ENCODE measurements around the gene SESN2. TPM values are rescaled to one million over a fixed set of nuclear protein-coding genes. Genes with fewer than 3 reads are reported as not detected.
A peak's percentile ranks its signal among the peaks of the same experiment; 100 is the strongest.

The SESN2 gene
- total RNA-seq, 1 experiment from 2014 or later: 54.0 TPM

DNA sequence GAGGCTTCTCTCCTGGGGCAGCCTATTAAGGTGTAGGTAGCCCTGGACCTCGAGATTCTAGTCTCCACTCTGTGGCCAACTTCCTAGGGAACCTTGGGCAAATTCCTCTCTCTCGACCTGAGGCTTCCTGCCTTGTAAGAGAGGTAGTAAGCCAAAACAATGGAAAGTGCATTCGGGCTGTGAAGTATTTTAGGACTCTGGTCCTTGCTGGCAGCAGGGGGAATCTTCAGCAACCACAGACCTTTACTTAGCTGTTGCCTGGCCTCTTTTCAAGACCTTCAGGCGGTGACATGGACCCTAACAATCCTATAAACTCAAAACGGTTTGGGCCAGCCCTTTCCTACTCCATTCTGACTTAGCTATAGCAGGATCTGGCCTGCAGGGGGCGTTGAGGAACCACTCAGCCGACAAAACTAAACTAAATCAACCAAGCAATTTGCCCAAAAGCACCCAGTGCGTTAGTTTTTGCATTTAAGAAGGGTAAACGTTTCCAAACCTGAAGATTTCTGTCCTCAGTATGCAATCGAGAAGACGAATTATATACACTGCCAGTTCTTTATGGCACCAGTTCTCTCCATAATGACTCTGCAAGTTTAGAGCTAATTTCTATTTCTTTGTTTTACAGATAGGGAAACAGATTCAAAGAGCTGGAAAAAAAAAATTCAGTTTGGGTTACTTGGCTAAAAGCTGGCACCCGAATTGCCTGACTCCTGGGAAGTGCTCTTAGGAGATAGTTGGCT, 10.9 kb upstream of the SESN2 start:
- in situ Hi-C loops (cut with HindIII; ENCODE audit: low sequenced_read_pairs): no loop called here
- DNase-seq (ENCODE audit: low spot score): peak; percentile 88

DNA sequence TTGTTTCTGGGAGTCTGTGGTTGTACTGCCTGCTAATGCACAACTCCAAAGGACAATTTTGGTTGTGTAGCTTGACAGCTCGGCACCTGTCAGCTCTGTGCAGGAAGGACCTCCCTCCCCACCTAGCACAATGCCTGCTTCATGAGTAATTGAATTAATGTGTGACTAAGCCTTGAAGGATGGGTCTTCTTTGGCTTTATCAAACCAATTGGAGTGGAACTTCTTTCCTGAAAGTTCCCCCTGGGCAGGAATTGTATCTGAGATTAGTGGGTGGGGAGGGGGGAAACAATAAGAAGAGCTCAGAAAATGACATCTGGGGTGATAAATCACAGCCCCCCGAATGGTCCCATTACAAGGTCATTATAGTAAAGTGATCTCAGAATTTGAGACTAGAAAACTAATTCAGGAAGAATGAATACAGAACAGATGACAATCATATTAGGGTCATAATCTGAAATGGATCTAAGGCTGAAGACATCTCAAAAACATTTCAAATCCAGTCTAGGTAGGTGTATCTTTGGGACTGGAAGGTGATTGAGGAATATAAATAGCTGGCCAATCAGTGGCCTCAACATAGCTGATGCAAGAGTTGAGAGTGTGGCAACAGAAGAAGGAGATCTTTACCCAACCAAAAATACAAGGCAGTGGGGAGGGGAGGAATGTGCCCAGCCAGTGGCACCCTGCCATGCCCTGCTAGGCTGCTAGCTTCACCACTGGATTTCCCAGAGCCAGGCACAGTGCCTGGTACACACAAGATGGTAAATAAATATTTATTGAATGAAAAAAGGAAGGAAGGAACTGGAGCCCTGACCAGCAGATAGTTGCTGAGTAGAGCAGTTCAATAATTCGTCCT, 10.1 kb upstream of the SESN2 start:
- DNase-seq (ENCODE audit: low spot score): peak; percentile 58
- in situ Hi-C loops (cut with HindIII; ENCODE audit: low sequenced_read_pairs): no loop called here

DNA sequence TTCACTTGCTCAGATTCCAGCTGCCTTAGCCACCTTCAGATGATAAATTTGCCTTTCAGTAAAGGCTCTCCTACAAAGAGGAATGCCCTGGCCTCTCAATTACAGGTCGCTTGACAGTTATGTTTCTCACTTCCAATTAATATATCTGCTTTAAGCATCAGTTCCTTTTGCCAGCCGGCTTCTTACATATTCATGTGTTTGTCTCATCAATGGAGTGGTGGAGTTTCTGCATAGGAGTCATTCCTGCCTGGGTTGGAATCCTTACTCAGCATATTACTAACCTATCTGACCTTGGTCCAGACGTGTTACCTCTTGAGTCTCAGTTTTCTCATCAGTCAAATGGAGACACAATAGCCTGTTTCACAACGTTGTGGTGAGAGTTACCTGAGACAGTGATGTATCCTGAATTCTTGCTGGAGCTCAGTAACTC, 9.4 kb upstream of the SESN2 start:
- no peak for DNase-seq (ENCODE audit: low spot score)
- in situ Hi-C loops (cut with HindIII; ENCODE audit: low sequenced_read_pairs): no loop called here

DNA sequence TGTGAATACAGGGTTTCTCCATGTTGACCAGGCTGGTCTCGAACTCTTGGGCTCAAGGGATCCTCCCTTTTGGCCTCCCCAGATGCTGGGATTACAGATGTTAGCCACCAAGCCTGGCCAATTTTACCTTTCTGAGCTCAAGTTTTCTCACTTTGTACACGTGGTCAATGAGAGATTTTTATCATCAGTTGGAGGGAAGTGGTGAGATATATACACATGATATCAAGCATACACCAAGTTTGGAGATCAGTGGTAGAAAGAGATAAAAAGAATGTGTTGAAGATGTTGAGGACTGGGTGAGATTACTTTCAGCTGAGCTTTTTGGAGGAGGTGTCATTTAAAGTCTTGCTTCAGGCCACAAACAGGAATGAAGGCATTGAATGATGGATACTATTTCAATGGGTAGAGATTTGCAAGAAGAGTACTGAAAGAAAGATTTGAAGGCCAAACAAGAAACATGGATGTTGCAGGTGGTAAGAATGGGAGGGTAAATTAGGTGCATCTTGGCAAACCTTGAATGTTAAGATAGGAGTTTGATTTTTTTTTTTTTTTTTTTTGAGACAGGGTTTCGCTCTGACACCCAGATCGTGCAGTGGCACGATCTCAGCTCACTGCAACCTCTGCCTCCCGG, 3.0 kb upstream of the SESN2 start:
- no peak for DNase-seq (ENCODE audit: low spot score)
- in situ Hi-C loops (cut with HindIII; ENCODE audit: low sequenced_read_pairs): no loop called here

DNA sequence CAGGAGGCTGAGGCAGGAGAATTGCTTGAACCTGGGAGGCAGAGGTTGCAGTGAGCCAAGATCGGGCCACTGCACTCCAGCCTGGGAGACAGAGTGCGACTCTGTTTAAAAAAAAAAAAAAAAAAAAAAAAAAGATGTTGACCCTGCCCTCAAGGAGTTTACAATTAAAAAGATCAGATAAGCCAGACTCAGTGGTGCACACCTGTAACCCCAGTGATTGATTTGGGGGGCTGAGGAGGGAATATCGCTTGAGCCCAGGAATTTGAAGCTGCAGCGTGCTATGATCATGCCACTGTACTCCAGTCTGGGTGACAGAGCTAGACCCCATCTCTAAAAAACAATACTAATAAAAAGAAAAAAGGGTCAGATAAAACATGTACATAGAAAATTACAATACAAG, 1.6 kb upstream of the SESN2 start:
- no peak for DNase-seq (ENCODE audit: low spot score)
- in situ Hi-C loops (cut with HindIII; ENCODE audit: low sequenced_read_pairs): no loop called here

DNA sequence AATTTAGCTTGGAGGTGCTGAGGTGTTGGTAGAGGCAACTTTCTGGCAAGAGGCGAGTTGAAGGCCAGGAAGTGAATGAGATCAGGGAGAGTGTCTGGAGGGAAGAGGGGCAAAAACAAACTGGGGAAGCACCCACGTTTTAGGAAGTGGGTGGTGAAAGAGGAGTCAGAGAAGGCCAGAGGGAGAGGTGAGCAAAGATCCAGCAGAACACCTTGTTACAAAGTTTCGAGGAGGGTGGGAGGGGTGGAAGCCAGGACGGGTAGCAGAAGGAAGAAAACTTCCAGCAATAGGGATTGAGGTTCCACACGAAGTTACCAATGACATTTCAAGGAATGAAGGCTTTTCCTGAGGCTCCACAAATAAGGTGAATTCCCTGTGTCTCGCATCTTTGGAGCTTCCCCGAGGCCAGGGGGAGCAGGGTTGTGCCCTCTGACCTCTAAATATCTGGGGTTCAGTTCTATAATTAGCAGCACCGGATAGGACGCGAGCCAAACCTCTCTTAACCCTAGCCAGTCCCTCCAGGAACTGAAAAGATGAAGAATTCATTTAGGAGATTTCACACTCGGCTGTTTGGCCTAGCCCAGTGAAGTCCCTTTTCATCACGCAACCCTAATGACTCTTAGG, 578 bp upstream of the SESN2 start:
- in situ Hi-C loops (cut with HindIII; ENCODE audit: low sequenced_read_pairs): no loop called here

DNA sequence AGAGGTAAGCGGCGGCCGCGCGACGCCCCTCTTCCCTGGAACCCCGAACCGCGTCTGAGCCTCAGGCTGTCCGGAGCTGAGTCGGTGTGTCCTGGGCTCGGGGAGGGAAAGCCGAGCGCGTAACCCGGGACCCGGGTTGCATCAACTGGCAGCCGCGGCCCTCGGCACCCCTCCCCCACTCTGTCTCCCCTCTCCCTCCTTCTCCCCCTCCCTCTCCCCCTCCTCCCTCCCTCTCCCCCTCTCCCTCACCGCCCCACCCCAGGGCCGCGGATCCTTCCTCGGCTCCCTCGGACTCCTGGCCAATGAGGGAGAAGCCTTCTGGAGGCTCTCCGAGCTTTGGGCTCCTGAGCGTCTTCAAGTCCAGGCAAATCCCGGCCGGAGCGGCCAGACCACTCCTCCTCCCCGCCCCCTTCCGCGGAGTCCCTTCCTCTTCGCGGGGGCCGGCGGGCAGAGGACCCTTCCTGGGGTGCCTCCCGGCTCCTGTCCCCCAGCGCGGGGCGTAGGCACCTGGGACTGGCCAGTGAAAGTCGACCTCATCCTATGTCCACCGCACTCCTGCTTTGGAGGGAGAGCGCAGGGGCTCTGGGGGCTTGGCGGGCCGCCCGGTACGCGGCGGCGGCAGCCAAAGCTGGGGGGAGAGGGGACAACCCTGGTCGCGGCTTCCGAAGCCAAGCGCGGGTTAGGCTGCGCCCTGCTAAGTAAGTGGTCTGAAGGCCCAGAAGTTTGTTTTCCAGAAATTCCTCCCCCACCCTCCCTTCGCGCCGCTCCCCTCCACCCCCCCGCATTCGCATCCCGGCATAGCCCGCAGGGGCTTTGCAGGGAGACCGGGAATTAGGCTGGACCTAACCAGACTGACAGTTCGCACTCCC, 850 bp downstream of the SESN2 start:
- in situ Hi-C loops (cut with HindIII; ENCODE audit: low sequenced_read_pairs): no loop called here

More for the DNA sequence above, 578 bp upstream of the SESN2 start:
- DNase-seq (ENCODE audit: low spot score): no peak

DNA sequence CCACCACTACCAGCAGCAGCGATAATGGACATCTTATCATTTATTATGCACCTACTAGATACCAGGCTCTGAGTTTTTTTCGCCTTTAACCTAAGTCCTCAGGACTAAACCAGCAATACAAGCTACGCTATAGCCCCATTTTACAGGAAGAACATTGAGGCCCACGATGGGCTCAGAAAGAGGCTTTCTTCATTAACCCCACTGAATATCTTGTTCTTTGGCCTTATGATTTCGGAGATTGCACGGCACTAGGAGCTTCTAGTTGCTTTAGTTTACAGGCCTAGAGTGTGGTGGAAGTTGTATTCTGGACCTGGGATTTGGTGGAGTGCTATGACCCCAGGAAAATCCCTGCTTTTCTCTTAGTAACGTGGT, 1.5 kb downstream of the SESN2 start:
- no peak for DNase-seq (ENCODE audit: low spot score)
- in situ Hi-C loops (cut with HindIII; ENCODE audit: low sequenced_read_pairs): no loop called here

More for the DNA sequence above, 850 bp downstream of the SESN2 start:
- DNase-seq (ENCODE audit: low spot score): peak; percentile 66

DNA sequence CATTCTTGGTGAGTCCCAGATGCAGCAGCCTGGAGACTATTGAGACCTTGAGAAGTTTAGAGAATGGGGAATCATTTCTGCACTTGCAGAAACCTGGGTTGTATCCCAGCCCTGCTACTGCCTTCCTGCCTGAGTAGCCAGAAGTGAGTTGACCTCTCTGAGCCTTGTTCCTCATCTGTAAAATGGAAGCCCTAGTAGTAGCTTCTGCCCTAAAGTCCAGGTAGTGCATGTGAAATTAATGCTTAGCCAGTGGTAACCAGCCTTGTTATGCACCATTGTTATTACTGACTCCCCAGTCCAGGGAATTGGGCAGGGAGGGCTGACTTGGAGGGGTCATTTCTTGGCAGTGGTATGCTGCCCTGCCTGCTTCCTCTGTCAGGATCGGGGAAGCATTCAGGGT, 5.6 kb downstream of the SESN2 start:
- in situ Hi-C loops (cut with HindIII; ENCODE audit: low sequenced_read_pairs): no loop called here
- no peak for DNase-seq (ENCODE audit: low spot score)

DNA sequence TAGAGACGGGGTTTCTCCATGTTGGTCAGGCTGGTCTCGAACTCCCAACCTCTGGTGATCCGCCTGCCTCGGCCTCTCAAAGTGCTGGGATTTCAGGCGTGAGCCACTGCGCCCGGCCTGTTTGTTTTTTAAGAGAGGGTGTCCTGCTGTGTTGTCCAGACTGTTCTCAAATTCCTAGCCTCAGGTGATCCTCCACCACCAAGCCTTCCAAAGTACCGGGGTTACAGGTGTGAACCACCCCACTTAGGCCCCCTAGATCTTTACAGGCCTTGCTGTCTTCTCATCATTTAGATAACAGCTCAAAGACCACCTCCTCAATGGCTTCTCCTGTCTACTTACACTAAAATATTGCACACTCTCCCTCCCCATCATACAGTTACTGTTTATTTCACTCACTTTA, 6.3 kb downstream of the SESN2 start:
- no peak for DNase-seq (ENCODE audit: low spot score)
- in situ Hi-C loops (cut with HindIII; ENCODE audit: low sequenced_read_pairs): no loop called here

DNA sequence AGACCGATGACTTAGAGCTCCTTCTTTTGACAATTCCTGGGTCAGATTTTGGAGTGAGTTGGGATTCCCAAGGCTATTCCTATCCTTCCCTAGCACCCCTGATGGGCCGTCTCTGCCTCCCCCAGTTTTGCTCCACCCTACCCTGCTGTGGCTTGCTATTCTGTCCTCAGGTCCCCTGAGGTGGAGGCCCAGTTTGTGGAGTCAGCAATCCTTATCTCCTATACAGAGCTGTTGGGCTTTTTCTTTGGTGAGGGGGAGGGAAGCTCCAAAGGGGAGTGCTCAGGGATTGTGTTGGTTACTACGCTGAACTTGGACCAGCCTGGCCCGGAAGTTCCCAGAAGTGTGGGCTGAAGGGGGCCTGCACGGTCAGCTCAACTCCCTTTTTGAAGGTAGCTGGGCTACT, 7.6 kb downstream of the SESN2 start:
- DNase-seq (ENCODE audit: low spot score): no peak

DNA sequence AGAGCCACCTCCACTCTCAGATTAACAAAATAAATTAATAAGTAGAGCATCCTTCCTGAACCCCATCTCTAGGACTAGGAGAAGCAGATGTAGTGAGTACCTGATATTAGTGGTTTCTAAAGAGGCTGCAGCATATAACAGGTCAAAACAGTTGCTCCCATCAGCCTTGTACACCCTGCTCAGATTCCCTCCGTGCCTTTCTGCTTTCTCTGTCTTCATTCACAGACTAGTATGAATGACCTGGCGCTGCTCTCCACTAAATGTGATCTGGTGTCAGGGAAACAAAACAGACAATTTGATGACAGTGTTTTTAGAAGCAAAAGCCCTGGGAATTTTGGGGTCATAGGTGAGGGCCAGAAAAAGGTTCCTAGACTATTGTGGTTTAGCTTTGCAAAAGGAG, 8.3 kb downstream of the SESN2 start:
- in situ Hi-C loops (cut with HindIII; ENCODE audit: low sequenced_read_pairs): no loop called here
- DNase-seq (ENCODE audit: low spot score): no peak

More for the DNA sequence above, 7.6 kb downstream of the SESN2 start:
- in situ Hi-C loops (cut with HindIII; ENCODE audit: low sequenced_read_pairs): no loop called here

DNA sequence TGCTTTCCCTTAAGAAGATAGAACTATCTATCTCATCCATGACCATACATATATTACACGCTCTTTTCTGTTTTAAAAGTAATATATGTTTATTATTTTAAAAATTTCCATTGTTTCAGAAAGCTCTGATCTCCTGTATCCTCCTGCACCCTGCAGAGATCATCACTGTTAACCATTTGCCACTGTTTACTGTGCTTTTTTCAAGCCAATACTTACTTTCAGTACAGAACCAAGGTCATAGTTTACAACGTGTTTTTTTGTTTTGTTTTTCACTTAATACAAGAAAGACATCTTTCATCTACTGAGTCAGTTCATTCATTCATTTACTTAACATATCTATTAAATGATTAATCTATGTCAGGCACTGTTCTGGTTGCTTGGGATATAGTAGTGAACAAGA, 10.2 kb downstream of the SESN2 start:
- in situ Hi-C loops (cut with HindIII; ENCODE audit: low sequenced_read_pairs): no loop called here
- DNase-seq (ENCODE audit: low spot score): no peak

DNA sequence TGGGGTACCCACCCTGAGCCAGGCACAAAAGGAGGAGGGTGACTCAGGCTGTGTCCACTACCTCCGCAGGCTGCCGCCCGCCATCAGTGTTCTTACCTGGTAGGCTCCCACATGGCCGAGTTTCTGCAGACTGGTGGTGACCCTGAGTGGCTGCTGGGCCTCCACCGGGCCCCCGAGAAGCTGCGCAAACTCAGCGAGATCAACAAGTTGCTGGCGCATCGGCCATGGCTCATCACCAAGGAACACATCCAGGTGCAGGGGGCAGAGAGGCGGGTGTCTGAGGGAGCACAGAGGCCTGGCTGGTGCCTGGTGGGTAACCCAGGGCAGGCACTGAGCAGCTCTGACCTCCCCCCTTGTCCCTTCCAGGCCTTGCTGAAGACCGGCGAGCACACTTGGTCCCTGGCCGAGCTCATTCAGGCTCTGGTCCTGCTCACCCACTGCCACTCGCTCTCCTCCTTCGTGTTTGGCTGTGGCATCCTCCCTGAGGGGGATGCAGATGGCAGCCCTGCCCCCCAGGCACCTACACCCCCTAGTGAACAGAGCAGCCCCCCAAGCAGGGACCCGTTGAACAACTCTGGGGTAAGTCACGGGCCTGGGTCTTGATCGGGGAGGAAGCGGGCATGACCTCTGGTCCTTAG, 13.0 kb downstream of the SESN2 start:
- in situ Hi-C loops (cut with HindIII; ENCODE audit: low sequenced_read_pairs): no loop called here
- DNase-seq (ENCODE audit: low spot score): no peak

DNA sequence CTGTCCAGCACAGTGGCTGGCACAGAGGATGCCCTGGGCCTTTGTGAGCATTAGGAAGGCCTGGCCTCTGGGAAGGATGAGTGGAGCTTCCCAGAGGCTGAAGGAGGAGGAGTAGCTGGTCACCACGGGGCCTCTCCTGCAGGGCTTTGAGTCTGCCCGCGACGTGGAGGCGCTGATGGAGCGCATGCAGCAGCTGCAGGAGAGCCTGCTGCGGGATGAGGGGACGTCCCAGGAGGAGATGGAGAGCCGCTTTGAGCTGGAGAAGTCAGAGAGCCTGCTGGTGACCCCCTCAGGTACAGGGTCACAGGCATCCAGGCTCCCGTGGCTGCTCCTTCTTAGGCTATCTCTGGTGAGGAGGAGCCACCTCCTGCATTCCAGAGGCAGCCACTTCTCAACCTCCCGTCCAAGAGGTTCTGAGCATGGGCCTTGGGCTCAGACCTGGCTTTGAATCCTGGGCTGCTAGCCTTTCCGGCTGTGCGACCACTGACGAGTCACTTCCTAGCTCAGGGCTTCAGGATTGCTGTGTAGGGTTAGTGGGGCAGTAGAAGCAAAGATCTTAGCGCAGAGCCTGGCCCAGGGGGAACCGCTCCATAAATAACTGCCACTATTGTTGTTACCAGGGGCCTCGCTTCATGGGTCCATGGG, 14.0 kb downstream of the SESN2 start:
- no peak for DNase-seq (ENCODE audit: low spot score)
- in situ Hi-C loops (cut with HindIII; ENCODE audit: low sequenced_read_pairs): no loop called here

DNA sequence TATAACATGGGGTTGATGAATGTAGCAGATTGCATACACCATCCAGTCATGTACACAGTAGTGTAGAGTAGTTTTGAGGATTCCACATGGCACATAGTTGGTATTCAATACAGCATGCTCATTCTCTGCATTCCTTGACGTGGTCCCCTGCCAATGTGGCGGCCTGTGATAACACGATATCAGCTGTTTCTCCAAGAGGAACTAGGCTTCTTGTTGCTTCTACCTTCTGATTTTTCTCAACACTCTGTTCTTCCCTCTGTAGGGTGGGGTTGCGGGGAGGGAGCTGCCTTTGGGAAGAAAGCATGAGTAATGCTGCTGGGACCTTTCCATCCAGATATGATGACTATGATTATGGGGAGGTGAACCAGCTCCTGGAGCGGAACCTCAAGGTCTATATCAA, 19.4 kb downstream of the SESN2 start:
- in situ Hi-C loops (cut with HindIII; ENCODE audit: low sequenced_read_pairs): no loop called here
- DNase-seq (ENCODE audit: low spot score): no peak

DNA sequence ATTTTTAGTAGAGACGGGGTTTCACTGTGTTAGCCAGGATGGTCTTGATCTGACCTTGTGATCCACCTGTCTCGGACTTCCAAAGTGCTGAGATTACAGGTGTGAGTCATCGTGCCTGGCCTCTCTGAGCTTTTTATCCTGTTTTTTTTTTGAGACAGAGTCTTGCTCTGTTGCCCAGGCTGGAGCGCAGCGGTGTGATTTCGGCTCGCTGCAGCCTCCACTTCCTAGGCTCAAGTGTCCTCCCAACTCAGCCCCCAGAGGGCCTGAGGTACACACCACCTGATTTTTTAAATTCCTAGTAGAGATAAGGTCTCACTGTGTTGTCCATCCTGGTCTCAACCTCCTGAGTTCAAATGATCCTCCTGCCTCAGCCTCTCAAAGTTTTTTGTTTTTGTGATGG, 20.4 kb downstream of the SESN2 start:
- no peak for DNase-seq (ENCODE audit: low spot score)
- in situ Hi-C loops (cut with HindIII; ENCODE audit: low sequenced_read_pairs): no loop called here

DNA sequence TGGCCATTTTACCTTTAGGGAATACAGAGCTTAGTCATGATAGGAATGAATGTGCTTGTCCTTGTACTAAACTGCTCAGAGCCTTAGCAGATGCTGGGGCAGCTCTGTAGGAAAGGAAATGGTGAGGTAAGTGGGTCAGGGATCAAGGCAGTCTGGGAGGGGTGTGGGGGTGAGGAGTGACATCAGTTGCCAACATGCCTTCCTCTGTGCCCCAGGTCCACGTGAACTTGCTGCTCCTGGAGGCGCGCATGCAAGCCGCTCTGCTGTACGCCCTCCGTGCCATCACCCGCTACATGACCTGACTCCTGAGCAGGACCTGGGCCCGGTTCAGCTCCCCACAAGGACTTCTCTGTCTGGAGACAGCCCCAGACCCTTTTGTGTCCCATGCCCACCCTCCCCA, 21.2 kb downstream of the SESN2 start:
- in situ Hi-C loops (cut with HindIII; ENCODE audit: low sequenced_read_pairs): no loop called here
- no peak for DNase-seq (ENCODE audit: low spot score)

Measured in G401 (cell line).